NCI-H748 (cell line): ENCODE data around the gene RAP2A.

ENCODE experiments used
- DNase-seq: peaks from one replicate; lab custom pipeline; 2025; ENCODE audit not compliant: unreplicated experiment; lab: John Stamatoyannopoulos, UW

RAP2A gene

GRCh38 chr13:97492684-97493371, 58.9 kb downstream of the RAP2A start:
- no peak for DNase-seq

GRCh38 chr13:97493456-97493855, 59.5 kb downstream of the RAP2A start:
- peak; percentile 28 for DNase-seq

- no peak for DNase-seq
Measured at GRCh38 chr13:97495678-97496077, 61.7 kb downstream of the RAP2A start.

- no peak for DNase-seq
Measured at GRCh38 chr13:97496511-97496910, 62.5 kb downstream of the RAP2A start.

GRCh38 chr13:97497400-97497799, 63.4 kb downstream of the RAP2A start:
- no peak for DNase-seq

- no peak for DNase-seq
Measured at GRCh38 chr13:97498419-97498818, 64.5 kb downstream of the RAP2A start.

- no peak for DNase-seq
Measured at GRCh38 chr13:97499181-97499580, 65.2 kb downstream of the RAP2A start.

- no peak for DNase-seq
Measured at GRCh38 chr13:97502181-97502580, 68.2 kb downstream of the RAP2A start.

GRCh38 chr13:97502706-97503105, 68.7 kb downstream of the RAP2A start:
- no peak for DNase-seq

- no peak for DNase-seq
Measured at GRCh38 chr13:97505017-97505416, 71.0 kb downstream of the RAP2A start.

- no peak for DNase-seq
Measured at GRCh38 chr13:97506511-97506910, 72.5 kb downstream of the RAP2A start.

- DNase-seq: no peak
Measured at GRCh38 chr13:97512732-97513131, 78.8 kb downstream of the RAP2A start.

- no peak for DNase-seq
Measured at GRCh38 chr13:97515643-97516042, 81.7 kb downstream of the RAP2A start.

- no peak for DNase-seq
Measured at GRCh38 chr13:97517967-97518366, 84.0 kb downstream of the RAP2A start.
